HL-60/S4 treated with retinoic acid at 250 ng/mL for 4 days and 3 days (cell line): ENCODE data around the gene KANSL3.

ENCODE experiments used
- in situ Hi-C: fragments of 300-500 bp; cut with MboI; formaldehyde crosslinking; loops from 2 replicates; pipeline ENCODE4 v1.7.0; 2022; ENCODE audit warnings: low sequenced_read_pairs

Gene KANSL3

DNA sequence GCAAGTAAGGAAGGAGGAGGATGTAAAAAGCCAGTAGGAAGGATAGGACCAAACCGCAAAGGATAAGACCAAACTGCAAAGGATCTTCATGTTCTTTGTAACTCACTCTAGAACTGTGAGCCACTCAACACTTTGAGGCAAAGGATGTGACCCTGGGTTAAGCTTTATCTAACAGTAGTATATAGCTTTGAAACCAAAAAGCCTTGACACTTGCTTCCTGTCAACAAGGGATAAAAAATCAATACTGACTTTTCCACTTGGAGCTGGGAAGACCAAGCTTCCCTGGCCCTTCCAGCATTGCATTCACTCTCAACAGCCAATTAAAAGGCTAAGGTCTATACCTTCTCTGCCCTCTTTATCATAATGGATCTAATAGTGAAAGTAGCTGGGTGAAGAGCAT, 22.0 kb downstream of the KANSL3 start:
- in situ Hi-C loops, result loop anchor here (25.0 kb wide), 1 partner anchor 346 kb away; no protein-coding TSS in a partner anchor

DNA sequence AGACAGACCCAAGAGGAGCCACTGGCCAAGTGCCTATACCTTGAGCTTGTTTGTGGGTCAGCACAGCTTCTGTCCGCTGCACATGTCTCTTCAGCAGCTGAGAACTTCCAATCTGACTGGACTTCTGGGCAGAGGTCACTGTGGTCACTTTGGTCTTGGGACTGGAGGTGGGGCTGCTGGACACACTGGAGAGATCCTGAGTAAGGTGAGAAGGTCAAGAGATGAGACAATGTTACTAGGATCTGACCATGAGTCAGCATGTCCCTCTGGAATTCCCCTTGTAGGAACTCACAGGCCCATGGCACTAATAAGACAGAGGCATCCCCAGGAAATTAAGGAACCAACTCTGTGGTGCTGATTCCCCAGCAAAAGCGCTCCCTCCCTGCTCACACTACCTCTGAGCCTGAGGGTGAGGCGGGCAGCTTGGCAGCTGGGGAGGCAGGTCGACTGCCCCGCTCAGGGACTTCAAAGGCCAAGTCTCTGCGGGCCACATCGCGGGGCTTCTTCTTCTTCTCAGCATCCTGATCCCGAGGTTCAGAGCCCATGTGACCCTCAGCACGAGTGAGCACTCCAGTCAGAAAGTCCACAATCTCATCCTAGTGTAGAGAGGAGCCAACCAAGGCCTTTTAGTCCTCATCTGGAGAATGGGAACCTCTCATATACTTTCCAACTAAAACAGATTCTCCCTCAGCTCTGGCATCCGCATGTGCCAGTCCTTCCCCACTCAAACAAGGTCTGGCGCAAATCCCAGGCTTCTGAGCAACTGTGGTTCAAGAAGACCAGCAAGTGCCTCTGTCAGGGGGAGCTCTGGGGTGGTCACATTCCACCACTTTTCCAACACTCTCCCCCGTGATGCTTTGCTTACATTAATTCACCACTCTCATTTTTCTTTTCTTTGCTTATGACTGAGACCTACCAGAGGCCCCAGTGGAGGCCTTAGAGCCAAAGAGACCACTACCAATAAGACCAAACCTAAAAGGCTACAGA, 29.4 kb downstream of the KANSL3 start:
- in situ Hi-C loops, result loop anchor here (25.0 kb wide), 1 partner anchor 354 kb away; no protein-coding TSS in a partner anchor

DNA sequence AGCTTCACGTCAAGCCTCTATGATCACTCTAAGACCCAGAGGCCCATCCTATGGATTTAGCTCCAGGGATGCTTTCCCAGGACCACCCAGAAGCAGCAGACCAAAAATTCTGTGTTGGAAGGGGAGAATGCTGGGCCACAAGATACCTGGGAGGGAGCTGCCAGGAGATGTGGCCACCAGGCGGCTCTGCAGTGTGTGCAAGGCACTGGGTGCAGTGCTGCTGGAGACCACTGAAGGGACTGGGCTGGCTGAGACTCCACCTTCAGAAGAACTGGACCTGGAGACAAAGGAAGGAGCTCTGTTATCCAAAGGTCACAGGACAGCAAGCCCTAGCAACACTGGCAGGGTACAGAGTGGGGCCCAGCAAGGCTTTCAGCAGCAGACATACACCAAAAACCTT, 34.0 kb downstream of the KANSL3 start:
- in situ Hi-C loops, result loop anchor here (25.0 kb wide), 1 partner anchor 358 kb away; no protein-coding TSS in a partner anchor

DNA sequence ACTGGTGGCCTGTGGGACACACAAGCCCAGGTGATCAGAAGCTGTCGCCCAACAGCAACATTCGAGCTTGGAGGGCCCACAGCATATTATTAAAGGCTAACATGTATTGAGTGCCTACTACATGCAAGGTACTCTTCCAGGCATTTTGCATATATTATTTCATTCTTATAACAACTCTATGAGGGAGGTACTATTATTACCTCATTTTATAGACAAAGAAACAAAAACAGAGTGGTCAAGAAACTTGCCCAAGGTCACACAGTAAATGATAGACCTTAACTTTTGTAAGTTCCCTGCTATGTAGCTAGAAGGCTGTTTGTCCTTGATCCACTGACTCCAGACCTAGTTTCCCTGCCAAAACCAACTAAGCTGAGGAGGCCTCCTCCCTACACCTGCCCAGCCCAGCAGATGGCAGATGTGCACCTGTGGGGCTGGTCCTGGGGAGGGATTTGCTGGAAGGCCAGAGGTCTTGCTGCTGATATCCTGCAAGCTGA, 35.7 kb downstream of the KANSL3 start:
- in situ Hi-C loops, result loop anchor here (25.0 kb wide), 1 partner anchor 360 kb away; no protein-coding TSS in a partner anchor

DNA sequence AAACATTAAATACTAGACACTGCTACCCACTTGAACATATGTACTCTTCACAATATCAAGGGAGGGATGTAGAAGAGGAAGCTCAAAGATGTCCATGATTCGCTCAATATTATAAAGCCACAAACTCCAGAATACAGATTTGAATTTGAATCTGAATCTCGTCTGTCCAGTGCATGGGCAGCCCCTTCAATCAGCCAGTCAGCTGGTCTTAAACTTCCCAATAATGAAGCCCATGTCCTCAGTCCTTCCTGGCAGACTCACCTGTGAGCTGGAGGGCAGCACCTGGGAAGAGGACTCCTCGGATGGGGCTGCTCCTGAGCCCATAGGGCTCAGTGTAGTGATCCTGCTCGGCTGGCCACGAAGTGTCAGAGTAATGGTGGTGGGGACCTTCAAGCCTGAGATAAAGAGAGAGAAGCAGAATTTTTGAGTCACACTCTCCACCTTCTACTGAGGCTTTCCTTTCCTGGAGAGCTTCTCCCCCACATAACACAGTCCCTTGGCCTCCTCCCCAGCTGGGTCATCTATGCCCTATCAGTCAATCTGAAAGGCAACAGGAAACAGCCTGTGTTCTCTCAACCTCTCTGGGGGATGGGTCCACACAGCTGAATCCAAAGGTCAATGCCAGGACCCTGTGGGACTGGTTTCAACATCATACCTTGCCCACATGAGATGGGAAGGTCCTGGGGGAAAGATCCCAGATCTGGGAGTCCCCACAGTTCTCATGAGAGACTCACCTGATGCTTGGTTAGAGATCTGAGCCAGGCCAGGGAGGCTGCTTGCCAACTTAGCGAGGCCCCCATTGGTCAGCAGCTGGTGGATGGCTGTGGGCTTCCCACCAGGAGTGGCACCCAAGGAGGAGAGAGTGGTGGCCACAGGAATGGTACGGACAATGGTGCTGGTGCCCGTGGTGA, 36.5 kb downstream of the KANSL3 start:
- in situ Hi-C loops, result loop anchor here (25.0 kb wide), 1 partner anchor 361 kb away; no protein-coding TSS in a partner anchor

DNA sequence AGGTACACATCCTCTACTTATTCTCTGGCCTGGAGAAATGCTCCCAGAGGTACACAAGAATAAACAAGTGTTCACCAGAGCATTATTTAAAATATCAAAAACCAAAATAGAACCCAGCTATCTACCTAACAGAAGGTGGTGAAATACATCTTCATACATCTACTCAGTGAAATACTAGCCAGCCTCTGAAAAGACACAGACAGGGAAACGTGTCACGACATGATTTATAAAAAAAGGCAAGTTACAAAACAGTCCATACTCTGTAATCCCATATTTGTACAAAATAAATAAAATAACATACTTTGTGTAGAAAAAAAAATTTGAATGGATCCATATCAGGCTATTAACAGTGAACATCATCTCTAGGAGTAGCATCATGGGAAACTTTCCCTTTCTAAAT, 38.2 kb downstream of the KANSL3 start:
- in situ Hi-C loops, result loop anchor here (25.0 kb wide), 1 partner anchor 362 kb away; no protein-coding TSS in a partner anchor

DNA sequence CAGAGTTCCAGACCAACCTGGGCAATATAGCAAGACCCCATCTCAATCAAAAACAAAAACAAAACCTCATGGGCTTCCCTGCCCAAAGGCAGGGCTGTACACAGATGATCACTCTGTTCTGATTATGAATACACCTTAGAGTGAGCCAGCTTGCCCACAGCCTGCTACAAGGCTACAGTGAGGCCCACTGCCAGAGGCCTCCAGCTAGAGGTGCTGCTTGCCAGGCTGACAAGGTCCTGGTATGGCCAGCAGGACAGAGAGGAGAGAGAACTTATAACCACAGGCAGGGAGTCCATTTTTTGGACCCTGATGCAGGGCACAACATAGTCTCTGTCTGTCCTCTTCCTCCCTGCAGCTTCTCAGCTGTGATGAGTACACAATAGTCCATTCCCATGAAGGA, 41.5 kb downstream of the KANSL3 start:
- in situ Hi-C loops, result no loop called here

DNA sequence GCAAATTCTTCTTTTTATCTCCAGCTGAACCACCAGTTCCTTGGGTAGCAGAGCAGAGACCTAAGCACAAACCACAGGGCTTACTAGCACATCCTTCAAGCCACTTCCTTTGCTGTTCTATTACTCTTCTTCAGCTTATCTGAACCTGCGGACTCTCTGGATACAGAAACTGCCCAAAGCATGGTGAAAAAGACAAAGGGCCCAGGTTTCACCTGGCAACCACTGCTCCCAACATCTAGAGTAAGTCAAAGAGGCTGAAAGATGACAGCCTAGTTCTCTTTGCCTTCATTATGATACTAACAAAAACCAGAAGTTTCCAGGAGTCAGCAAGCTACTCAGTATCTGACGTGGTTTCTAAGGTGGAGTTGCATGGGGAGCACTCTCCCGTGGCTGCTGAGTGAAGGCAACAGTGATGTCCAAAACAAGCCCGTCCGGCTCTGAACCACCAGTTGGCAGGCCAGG, 43.4 kb downstream of the KANSL3 start:
- in situ Hi-C loops, result no loop called here

DNA sequence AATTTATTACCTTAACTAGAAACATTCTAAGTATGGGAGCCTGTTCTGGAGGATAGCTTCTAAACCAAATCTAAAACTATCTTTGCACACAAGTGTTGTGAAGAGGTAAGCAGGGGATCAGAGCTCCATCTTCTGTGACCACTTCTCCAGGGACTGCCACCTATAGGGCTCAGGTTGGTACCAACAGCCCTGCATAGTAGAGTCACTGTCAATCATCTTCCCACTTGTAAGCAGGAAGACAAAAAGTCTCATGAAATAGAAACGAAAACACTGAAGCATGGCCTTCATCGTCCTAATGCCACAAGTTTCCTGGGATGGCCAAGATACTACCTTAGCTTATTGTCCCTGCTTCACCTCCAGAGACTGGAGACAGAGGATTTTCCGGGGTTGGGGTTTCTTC, 43.8 kb downstream of the KANSL3 start:
- in situ Hi-C loops, result no loop called here

DNA sequence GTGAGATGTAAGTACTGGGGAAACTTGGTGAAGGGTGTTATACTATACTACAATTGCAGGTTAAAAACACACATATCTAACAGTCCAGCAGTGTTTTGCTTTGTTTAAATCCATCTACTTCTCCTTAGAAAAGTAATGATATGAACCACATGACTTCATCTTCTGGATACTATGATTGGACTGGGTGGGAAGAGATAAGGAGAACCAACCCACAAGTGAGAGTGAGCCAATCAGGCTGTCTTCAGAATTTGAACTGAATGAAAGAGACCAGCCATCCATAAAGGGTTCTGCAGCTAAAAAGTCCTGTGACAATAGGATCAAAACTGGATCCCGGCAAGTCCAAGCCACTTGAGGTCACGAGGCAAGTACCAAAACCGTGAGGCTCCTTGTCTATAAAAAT, 46.6 kb downstream of the KANSL3 start:
- in situ Hi-C loops, result no loop called here

DNA sequence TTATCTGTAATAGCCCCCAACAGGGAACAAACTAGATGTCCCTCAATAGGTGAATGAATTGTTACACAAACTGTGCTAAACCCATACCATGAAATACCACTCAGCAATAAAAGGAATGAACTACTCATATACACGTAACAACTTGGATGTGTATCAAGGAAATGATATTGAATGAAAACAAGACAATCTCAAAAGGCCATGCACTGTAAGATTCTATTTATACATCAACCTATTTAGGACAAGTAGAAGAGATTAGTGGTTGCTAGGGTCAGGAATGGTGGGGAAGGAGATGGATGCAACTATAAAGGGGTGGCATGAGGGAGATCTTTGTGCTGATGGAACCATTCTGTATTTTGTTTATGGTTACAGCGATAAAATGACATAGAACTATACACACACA, 47.1 kb downstream of the KANSL3 start:
- in situ Hi-C loops, result no loop called here

DNA sequence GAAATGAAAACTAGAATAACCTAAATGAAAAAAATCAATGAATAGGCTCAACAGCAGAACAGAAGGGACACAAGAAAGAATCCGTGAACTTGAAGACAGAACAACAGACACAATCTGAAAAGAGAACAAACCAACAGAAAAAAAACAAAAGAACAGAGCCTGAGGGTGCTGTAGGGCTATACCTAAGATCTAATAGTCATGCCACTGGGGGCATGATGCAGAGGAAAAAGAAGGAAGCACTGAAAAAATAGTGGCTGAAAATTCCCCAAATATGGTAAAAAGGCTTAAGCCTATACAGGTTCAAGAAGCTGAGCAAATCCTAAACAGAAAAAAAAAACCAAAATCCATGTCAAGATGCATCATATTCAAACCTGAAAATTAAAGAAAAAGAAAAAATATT, 50.3 kb downstream of the KANSL3 start:
- in situ Hi-C loops, result no loop called here

DNA sequence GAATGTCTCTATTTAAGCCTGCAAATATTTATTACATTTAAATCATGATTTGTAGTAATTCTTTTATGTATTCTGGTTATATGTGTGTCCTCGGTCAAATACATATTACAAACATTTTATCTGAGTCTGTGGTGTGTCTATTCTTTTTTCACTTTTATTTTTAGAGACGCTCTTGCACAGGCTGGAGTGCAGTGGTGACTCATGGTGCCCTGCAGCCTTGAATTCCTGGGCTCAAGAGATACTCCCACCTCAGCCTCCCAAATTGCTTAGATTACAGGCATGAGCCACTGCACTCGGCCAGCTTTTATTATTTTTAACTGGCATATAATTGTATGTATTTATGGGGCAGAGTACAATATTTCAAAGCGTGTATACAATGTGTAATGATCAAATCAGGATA, 54.1 kb downstream of the KANSL3 start:
- in situ Hi-C loops, result no loop called here

DNA sequence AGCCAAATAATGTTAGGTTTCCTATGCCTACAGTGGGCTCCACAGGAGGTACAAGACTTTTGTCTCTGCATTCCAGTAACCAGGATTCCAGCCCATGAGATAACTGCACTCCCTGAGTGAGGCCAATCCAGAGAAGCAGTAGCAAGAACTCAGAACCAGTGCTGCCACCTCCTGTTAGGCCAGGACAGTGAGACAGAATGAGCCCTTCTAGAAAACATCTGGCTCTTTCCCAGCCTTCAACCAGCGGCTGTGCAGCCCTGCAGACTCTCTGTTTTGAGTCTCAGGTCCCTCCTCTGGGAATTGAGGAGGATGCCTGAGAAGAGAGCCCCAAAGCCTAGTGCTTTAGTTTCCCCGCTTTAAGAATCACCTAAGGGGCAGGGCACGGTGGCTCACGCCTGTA, 57.3 kb downstream of the KANSL3 start:
- in situ Hi-C loops, result no loop called here

DNA sequence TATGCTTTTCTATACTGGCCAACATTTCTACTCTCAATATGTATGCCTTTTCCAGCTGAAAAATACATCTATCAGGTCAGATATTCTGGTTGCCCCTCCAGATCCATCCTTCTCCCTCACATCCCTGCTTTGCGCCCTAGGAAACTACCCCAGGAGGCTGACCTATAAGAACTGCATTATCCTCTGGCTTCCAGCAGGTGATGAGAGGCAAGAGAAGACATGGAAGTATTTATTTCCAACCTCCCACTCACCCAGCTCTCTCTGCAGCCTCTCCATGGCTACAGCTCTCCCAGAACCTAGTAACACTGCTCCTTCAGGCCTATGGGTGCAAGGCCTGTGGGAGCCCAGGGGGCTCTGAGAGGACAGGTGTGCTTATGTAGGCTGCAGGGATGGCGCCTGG, 58.7 kb downstream of the KANSL3 start:
- in situ Hi-C loops, result no loop called here

DNA sequence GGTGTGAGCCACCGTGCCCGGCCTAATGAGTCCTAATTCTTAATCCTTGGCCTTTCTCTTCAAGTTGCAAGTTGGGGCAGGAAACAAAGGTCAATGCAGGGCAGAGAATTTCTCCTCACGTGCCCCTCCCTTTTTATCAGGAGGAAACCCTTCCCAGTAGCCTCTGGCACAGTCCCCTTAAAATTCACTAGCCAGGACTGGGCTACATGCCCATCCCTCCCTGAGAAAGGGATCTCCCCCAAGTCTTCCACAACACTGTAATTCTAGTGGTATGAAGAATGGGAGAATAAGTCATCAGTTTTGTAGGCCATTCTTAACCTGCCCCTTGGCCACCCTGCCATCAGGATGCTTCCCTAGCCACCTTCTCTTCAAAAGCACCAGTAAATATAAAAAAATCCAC, 59.4 kb downstream of the KANSL3 start:
- in situ Hi-C loops, result no loop called here

DNA sequence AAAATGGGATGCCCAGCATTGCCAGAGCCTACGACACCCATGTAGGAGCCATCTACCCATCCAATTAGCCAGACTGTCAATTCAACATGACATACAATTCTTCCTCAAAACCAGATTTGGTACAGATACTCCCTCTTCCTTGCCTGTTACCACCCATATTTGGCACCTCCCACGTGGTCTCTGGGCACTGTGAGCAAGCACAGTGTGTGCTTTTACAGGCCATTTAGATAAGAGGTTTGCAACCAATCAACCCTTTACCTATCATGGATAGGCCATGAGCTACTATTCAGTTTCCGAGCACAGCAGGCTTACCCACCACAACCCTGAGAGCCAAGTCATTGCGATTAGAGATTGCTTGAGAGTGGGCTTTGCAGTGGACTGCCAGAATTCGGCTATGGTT, 60.6 kb downstream of the KANSL3 start:
- in situ Hi-C loops, result no loop called here

DNA sequence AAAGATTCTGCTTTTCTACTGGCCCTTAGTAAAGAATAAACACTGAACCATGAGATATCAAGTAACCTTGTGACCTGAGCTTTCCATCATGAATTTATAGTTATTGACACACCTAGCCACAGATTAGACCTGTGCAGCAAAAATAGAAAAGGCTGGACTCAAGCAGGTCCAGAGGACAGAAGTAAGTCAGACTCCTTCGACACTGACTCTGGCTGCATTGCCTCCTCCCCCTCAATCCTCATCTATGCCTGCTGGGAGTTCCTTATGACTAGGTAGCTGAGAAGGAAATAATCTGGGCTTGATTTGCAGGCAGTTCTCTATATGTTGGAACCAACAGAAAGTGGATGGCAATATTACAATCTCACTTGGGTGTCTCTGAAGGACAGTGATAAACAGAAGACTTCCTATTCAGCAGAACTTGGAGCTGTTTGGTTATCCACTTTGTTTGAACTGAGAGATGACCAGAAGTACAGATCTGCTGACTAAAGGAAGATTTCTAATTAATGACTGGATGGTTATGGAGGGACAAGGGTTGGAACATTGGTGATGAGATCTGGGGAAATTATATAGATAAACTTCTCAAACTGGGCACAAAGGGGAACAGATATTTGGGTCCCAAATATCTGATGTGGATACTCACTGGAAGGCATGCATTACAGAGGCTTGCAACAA, 62.2 kb downstream of the KANSL3 start:
- in situ Hi-C loops, result no loop called here

DNA sequence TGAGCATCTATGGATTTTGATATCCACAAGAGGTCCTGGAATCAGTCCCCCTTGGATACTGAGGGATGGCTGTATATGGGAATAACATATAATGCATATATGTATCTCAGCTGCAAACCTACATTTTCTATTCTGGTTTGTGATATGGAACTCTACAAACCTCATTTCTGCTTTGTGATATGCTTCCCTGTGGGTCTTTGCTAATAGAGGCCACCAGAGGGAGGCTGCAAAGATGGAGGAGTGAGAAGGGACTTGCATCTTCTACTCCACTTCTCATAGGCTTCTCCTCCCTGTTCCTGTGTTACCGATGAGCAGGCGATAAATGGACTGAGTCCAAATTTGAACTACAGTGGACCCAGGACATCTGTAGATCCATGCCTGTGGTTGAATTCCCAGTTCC, 63.7 kb downstream of the KANSL3 start:
- in situ Hi-C loops, result loop anchor here (25.0 kb wide), 1 partner anchor 162 kb away; no protein-coding TSS in a partner anchor

DNA sequence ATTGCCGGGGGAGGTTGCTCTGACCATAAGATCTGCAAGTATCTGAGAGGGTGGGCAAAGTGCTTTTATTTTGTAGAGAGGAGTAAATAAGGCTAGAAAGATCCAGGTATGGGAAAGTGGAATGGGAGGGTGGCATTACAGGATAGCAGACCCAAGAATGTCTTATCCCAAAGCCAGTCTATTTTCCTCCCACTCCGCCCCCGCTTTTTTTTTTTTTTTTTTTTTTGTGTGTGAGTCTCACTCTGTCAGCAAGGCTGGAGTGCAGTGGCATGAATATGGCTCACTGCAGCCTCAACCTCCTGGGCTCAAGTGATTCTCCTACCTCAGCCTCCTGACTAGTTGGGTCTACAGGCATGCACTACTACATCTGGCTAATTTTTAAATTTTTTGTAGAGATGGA, 70.0 kb downstream of the KANSL3 start:
- in situ Hi-C loops, result loop anchor here (25.0 kb wide), 1 partner anchor 156 kb away; no protein-coding TSS in a partner anchor
